Upper lobe of left lung (tissue), 6 donors: ENCODE measurements around the gene MSI1. TPM values are rescaled to one million over a fixed set of nuclear protein-coding genes. Genes with fewer than 3 reads are reported as not detected.

ENCODE experiments used
- ATAC-seq, 2 donors: fragments of 200-7000 bp; cut with Tn5 transposase; one replicate each; pipeline ENCODE4 v1.9.1; 2022; ENCODE audit warnings: mild to moderate bottlenecking in 2 of 2, moderate library complexity in 2 of 2; ENCODE audit not compliant: low FRiP score in 2 of 2
- DNase-seq, 2 donors: peaks; one replicate each; pipeline ENCODE4 v3.0.0-alpha.2; 2019 to 2020
- H3K27ac ChIP-seq, 4 donors: fragments of 200-600 bp; sonication (generic); one replicate each; pipeline ENCODE4 v1.5.1; 2016 to 2019
- H3K27me3 ChIP-seq, 4 donors: fragments of 200-600 bp; sonication (generic); one replicate each; pipeline ENCODE4 v1.5.1; 2017 to 2019
- H3K36me3 ChIP-seq, 4 donors: fragments of 200-600 bp; sonication (generic); one replicate each; pipeline ENCODE4 v1.5.1; 2016 to 2019
- H3K4me1 ChIP-seq, 4 donors: fragments of 200-600 bp; sonication (generic); one replicate each; pipeline ENCODE4 v1.5.1; 2018 to 2019
- H3K4me3 ChIP-seq, 4 donors: fragments of 200-600 bp; sonication (generic); one replicate each; pipeline ENCODE4 v1.5.1; 2017 to 2019; ENCODE audit warnings: mild to moderate bottlenecking in 2 of 4, moderate library complexity in 1 of 4
- H3K9me3 ChIP-seq, 4 donors: fragments of 200-600 bp; sonication (generic); one replicate each; pipeline ENCODE4 v1.5.1; 2018 to 2019
- EP300 ChIP-seq, 4 donors: sonication (generic); formaldehyde crosslinking; IDR thresholded peaks; one replicate each; pipeline ENCODE4 v1.5.1; 2017; ENCODE audit warnings: antibody characterized with exemption in 4 of 4, control low read depth in 2 of 4
- POLR2A ChIP-seq, 4 donors: fragments of 450-650 bp; IDR thresholded peaks; one replicate each; pipeline ENCODE4 v1.5.1; 2016 to 2017; ENCODE audit warnings: antibody characterized with exemption in 4 of 4, mild to moderate bottlenecking in 2 of 4
- POLR2AphosphoS5 ChIP-seq, 2 donors: sonication (generic); formaldehyde crosslinking; IDR thresholded peaks; one replicate each; pipeline ENCODE4 v1.5.1; 2017; ENCODE audit warnings: antibody characterized with exemption in 2 of 2
- WGBS, 2 donors: methylation state at CpG; one replicate each; pipeline ENCODE4 v1.1.5; 2017 to 2018; 5-methylcytosine and 5-hydroxymethylcytosine counted together
- total RNA-seq, 6 donors: library from RNA; depleted of rRNA in 4 of 6; stranded (reverse); fragments of >200 nt in 4 of 6; gene quantifications; one replicate each; pipeline versions ENCODE4 v1.1.0 to v1.2.1, GENCODE V29; 2016 to 2021
- TF ChIP-seq, protein P1 (sequence below), 6 experiments: fragments of 450-650 bp in 4 of 6; fragments of 200-600 bp in 2 of 6; sonication (generic) in 2 of 6; IDR thresholded peaks; one replicate each; pipeline ENCODE4 v1.5.1; 2016 to 2019; ENCODE audit warnings: antibody characterized with exemption in 6 of 6
- donor health status: DM: no; HTN: no; CAD: no; lungs with moderate emphysema.
- donor health status: DM: no; HTN: yes; CAD: no; lungs with severe emphysema.

The MSI1 gene
- total RNA-seq, 6 donors from 2014 or later: 0.43 to 0.91 (median 0.49) TPM; not detected in 1

DNA sequence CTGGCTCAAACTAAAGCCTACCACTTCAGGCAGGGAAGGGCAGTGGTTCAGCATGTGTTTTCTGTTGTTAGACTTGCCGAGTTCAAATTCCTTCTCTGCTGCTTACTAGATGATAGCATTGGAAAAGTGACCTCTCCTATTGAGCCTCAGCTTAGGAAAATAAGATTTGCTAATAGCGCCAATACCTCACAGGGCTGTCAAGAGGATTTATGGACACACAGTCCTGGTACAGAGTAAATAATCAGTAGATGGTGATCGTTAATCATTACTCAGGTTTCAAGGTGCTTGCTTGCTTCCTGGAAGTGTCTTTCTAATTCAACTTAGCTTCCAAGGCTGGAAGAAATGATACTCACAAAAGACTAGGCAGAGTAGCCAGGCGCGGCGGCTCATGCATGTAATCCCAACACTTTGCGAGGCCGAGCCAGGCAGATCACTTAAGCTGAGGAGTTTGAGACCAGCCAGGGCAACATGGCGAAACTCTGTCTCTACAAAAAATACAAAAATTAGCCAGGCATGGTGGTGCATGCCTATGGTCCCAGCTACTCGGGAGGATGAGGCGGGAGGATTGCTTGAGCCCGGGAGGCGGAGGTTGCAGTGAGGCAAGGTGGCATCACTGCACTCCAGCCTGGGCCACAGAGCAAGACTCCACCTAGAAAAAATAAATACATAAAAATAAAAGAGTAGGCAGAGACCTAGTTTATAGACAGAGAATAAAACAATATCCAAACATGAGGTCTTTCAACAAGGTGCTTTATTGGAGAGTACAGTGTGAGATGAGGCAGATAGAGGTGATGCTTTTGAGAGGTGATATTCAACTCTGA lies 47.4 kb downstream of the MSI1 start:
- no peak overlapping the region for H3K4me3 ChIP-seq
- TF ChIP-seq, protein P1, sequence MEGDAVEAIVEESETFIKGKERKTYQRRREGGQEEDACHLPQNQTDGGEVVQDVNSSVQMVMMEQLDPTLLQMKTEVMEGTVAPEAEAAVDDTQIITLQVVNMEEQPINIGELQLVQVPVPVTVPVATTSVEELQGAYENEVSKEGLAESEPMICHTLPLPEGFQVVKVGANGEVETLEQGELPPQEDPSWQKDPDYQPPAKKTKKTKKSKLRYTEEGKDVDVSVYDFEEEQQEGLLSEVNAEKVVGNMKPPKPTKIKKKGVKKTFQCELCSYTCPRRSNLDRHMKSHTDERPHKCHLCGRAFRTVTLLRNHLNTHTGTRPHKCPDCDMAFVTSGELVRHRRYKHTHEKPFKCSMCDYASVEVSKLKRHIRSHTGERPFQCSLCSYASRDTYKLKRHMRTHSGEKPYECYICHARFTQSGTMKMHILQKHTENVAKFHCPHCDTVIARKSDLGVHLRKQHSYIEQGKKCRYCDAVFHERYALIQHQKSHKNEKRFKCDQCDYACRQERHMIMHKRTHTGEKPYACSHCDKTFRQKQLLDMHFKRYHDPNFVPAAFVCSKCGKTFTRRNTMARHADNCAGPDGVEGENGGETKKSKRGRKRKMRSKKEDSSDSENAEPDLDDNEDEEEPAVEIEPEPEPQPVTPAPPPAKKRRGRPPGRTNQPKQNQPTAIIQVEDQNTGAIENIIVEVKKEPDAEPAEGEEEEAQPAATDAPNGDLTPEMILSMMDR (IDR thresholded peaks at IDR 0.05): no peak
- TF ChIP-seq POLR2A (IDR thresholded peaks at IDR 0.05) (no peak), EP300 (IDR thresholded peaks at IDR 0.05) (peak in 2 of 4 donors; percentile 20 to 50), POLR2AphosphoS5 (IDR thresholded peaks at IDR 0.05) (peak in 1 of 2 donors; percentile 8)
- H3K27me3 ChIP-seq: no peaks in the 10 kb centered on the region
- DNase-seq: peak in 1 of 2 donors; percentile 44
- 56 to 64% methylated on average over 13 of the region's 13 CpGs for WGBS, 2 donors
- ATAC-seq: peak in 1 of 2 donors; percentile 37
- H3K9me3 ChIP-seq: peaks cover 0 to 6% (median 0%) of the 10 kb centered on the region in 4 donors
- peaks cover 7 to 22% (median 14%) of the 10 kb centered on the region in 4 donors for H3K4me1 ChIP-seq
- peak overlapping the region in 2 of 4 donors; percentile 59 to 66 for H3K27ac ChIP-seq
- H3K36me3 ChIP-seq: no peaks in the 10 kb centered on the region

DNA sequence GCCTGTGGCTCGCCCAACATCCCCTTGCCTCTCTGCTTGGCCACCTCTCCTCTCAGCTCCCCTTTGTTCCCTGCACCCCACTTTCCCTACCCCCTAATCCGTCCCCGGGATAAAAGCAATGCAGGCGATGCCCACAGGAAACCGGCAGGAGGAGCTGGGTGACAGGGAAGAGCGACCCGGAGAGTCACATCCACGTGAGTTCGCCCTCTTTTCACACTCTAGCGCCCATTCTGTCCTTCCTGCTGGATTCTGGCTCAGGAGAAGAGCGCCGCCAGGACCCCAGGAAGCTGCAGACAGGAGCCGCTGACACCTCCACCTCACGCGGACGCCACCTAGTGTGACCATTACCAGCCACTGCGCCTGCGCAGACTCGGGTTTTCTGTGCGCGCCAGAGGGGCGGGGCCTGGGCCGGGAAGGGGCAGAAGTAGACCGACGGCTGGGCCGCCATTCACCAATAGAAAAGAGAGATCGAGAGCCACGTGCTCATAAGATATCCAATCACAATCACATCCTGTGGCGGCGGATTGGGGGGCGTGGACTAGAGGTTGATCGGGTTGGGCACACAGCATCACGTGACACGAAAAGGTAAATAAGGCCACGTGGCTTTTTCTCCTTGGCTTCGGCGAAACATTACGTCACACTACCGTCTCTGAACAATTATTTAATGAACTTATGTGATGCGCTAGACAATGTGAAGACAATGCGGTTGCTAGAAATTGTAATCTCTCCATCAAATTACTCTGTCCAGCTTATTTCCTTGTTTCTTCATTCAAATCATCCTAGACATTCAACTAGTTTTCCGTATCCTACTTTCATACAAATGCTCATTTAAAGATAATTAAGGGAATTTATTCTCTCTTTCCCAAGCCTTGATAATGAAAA lies 51.5 kb downstream of the MSI1 start:
- peaks cover 0 to 6% (median 0%) of the 10 kb centered on the region in 4 donors for H3K9me3 ChIP-seq
- H3K27me3 ChIP-seq: no peaks in the 10 kb centered on the region
- peak overlapping the region; percentile 78 to 90 (median 86) for H3K27ac ChIP-seq
- H3K4me3 ChIP-seq: peak overlapping the region; percentile 54 to 68 (median 62)
- H3K36me3 ChIP-seq: no peaks in the 10 kb centered on the region
- peak; percentile 99 to 100 for ATAC-seq
- DNase-seq: peak; percentile 98 to 99
- peak; percentile 75 to 92 for TF ChIP-seq POLR2AphosphoS5 (IDR thresholded peaks at IDR 0.05)
- peak in 1 of 4 donors; percentile 27 for TF ChIP-seq EP300 (IDR thresholded peaks at IDR 0.05)
- peak in 3 of 4 donors; percentile 74 to 92 (median 76) for TF ChIP-seq POLR2A (IDR thresholded peaks at IDR 0.05)
- TF ChIP-seq, protein P1 (IDR thresholded peaks at IDR 0.05): peak; percentile 39 to 87 (median 68)
- peaks cover 9 to 15% (median 11%) of the 10 kb centered on the region in 4 donors for H3K4me1 ChIP-seq
- 3 to 4% methylated on average over 27 to 41 of the region's 42 CpGs for WGBS, 2 donors

DNA sequence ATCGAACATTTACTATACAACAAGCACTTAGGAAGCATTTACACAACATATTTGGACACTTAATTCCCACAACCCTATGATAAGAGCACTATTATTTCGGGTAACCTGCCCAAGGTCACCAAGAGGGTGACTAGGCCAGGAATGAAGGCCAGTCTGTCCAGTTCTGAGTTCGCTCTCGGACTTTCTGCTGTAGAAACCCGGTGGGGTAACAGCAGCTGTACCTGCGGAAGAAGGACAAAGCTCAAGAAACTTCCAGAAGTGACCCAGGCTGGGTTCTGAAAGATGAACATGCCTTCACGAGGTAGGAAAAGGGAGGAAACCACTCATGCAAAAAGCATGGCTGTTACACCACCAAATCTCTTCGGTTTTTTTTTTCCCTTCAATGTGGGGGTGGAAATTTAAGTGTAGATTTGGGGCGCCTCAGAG lies 52.2 kb downstream of the MSI1 start:
- Histone ChIP-seq H3K36me3 (no peaks in the 10 kb centered on the region), H3K27ac (peak overlapping the region; percentile 78 to 90 (median 86)), H3K4me3 (peak overlapping the region; percentile 54 to 68 (median 62)), H3K9me3 (peaks cover 0 to 6% (median 0%) of the 10 kb centered on the region in 4 donors), H3K4me1 (peaks cover 9 to 12% (median 10%) of the 10 kb centered on the region in 4 donors), H3K27me3 (no peaks in the 10 kb centered on the region)
- whole genome bisulfite sequencing, 2 donors: 37 to 39% methylated on average over 9 of the region's 9 CpGs
- DNase-seq: no peak
- no peak for TF ChIP-seq EP300 (IDR thresholded peaks at IDR 0.05)
- no peak for TF ChIP-seq POLR2AphosphoS5 (IDR thresholded peaks at IDR 0.05)
- TF ChIP-seq POLR2A (IDR thresholded peaks at IDR 0.05): no peak
- TF ChIP-seq, protein P1 (IDR thresholded peaks at IDR 0.05): no peak
- ATAC-seq: no peak

DNA sequence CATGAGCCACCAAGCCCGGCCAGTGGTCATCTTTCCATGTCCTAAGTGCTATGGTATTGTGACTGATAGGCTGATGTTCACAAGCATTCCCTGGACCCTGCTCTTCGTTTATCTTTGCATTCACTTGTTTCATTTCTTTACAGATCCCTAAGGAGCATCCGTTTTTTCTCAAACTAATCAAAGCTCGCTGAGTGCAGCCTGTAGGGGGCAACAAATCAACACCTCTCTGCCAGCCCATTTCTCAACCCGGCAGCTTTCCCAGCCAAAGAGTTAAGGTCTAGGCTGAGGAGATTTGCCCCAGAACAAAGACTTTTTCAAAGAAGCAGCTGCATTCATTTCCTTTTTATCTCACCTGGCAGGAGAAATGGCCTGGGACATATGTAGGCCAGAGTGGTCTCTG lies 54.7 kb downstream of the MSI1 start:
- Histone ChIP-seq H3K36me3 (no peaks in the 10 kb centered on the region), H3K27ac (no peak overlapping the region), H3K27me3 (no peaks in the 10 kb centered on the region), H3K4me3 (no peak overlapping the region), H3K9me3 (peaks cover 0 to 6% (median 0%) of the 10 kb centered on the region in 4 donors), H3K4me1 (peaks cover 9 to 12% (median 10%) of the 10 kb centered on the region in 4 donors)
- ATAC-seq (no peak), DNase-seq (no peak)
- WGBS, 2 donors: 65 to 71% methylated on average over 5 of the region's 5 CpGs
- no peak for TF ChIP-seq POLR2AphosphoS5 (IDR thresholded peaks at IDR 0.05)
- TF ChIP-seq, protein P1 (IDR thresholded peaks at IDR 0.05): no peak
- no peak for TF ChIP-seq EP300 (IDR thresholded peaks at IDR 0.05)
- TF ChIP-seq POLR2A (IDR thresholded peaks at IDR 0.05): no peak
